HG03520 (cell line): ENCODE measurements around the gene RSPH10B2.
"Not testable (repeated sequence)": the region's sequence is repeated elsewhere in the genome, so short reads cannot be mapped to it uniquely, and the experiment has no call there.

ENCODE experiments used
- ATAC-seq: cut with Tn5 transposase; IDR thresholded peaks from one replicate; pipeline ENCODE4 v1.9.1; 2021; ENCODE audit warnings: mild to moderate bottlenecking, moderate library complexity; ENCODE audit not compliant: unreplicated experiment

Gene RSPH10B2

GRCh38 chr7:6753964-6754363 is at the start of gene RSPH10B2:
Gene RSPH10B2 (plus strand): TSS chr7:6754103. CDS start chr7:6757678, 3,575 bp downstream.
- not testable (repeated sequence) for ATAC-seq

- ATAC-seq: peak; percentile 35
Measured at GRCh38 chr7:6705959-6706665, 47.8 kb upstream of the RSPH10B2 start.

DNA sequence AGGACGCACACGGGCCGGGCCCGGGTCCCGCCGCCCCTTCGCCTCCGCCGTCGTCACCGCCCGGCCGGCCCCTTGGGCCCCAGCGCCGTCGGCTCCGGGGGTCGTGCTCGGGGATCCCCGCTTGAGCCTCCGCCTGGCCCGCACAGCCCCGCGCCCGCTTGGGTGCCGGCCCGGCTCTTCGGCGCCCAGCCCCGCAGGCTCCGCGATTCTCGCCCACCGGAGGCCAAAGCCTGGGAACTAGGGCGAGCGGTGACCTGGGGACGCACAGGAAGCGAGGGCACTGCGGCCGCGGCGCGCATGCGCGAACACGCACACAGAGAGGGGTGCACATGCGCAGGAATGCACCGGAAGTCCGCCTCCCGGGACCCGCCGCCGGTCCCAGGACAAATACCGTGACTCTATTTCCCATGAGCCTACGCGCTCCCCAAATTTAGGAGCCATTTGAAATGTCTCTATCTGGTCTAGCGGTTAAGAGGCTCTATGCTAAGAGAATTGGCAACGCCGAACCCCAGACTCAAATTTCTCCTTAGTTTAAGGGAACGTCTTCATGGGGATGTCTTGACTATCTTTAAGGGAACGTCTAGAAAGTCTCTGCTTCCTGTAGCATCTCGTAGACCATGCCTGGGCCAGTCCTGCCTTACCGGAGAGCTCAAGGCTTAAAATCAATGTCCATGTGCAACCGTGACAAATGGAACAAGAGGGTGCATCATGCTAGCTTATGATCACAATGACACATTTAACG is 47.1 kb upstream of the RSPH10B2 start, which contains the start of gene ZNF12:
TSS of gene ZNF12 (minus strand) at position 282 of the 742 bp plus-strand sequence. CDS start 1,774 bp downstream, outside the sequence.
- ATAC-seq: peak; percentile 81

DNA sequence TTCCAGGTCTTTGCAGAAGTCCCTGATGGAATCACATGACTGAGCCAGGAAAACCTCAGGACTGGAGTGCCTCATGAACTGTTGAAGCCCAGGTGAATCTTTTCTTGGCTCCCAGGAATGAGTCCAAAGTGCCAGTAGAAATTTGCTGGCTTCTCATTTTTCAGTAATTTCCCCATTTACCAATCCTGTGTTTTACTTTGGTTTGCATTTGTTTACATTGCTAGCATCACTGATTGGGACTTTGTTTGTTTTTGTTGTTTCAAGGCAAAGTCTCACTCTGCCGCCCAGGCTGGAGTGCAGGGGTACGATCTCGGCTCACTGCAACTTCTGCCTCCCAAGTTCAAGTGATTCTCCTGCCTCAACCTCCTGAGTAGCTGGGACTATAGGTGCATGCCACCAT is 45.6 kb upstream of the RSPH10B2 start:
- no peak for ATAC-seq

GRCh38 chr7:6709808-6710207 is 44.1 kb upstream of the RSPH10B2 start:
- no peak for ATAC-seq

- ATAC-seq: no peak
Measured at GRCh38 chr7:6714360-6714759, 39.5 kb upstream of the RSPH10B2 start.

DNA sequence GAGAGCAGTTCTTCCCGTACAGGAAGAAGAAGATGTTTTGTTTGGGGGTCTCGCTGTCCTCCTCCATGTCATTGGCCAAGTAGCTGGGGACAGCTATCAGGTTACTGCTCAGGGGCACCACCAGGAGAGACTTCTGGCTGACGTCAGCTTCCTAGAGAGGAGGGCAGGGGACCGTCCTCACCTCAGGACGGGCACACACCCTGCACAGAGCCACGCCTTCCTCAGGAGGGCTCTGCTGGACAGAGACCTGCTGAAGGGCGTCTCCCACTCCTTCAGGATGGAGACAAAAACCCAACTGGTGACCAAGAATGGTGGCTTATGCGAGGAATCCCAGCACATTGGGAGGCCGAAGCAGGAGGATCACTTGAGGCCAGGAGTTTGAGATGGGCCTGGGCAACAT is 38.0 kb upstream of the RSPH10B2 start:
- ATAC-seq: not testable (repeated sequence)

DNA sequence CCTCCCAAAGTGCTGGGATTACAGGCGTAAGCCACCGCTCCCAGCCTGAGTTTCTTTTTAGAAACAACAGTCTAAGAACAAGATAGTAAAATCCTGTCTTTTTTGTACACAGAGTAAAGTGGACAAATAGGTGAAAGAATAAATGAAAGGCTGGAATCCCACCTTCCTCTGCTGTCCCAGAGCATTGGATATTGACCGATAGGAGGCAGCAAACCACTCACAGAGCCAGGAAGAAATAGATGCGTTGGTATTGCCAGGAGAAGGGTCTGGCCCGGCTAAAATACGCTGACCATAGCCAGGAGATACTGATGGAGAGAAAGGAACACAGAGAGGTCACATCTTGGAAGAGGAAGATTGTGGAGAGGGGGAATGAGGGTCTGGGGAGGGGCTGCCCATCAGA is 35.8 kb upstream of the RSPH10B2 start:
- ATAC-seq: no peak

GRCh38 chr7:6724351-6724750 is 29.6 kb upstream of the RSPH10B2 start:
- not testable (repeated sequence) for ATAC-seq

DNA sequence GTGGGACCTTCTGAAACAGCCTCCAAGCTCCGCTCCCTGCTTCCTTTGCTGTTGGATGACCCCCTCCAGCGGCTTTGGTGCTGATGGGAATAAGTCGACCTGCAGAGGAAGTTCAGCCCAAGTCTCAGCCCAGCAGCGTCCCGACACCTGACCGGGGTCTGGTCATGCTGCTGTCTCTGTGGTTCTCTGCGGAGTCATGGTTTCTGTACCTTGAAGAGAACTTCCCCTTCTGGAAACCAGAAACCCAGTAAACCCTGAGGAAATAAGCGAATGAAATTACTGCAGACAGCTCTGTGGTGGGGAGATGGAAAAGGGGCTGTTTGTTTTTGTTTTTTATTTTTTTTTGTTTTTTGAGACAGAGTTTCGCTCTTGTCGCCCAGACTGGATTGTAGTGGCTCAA is 28.9 kb upstream of the RSPH10B2 start:
- ATAC-seq: peak; percentile 65

GRCh38 chr7:6726341-6726740 is 27.6 kb upstream of the RSPH10B2 start:
- not testable (repeated sequence) for ATAC-seq

DNA sequence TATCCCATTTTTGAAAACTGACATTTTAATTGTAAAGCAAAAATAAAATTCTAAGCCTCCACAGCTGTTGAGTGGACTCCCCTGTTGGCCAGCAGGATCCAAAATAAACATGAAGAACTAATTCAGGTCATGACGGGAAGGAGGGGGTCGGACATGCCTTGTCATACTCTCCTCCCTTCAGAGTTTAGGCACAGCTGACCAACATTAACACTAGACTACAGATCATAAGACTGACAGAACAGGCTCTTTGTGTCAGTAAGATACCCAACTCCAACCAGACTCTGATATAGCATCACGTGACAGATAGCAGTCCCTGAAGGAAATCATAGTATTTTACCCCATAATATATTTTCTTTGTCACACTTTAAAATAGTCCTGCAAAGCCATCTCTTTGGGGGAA is 26.2 kb upstream of the RSPH10B2 start:
- no peak for ATAC-seq

DNA sequence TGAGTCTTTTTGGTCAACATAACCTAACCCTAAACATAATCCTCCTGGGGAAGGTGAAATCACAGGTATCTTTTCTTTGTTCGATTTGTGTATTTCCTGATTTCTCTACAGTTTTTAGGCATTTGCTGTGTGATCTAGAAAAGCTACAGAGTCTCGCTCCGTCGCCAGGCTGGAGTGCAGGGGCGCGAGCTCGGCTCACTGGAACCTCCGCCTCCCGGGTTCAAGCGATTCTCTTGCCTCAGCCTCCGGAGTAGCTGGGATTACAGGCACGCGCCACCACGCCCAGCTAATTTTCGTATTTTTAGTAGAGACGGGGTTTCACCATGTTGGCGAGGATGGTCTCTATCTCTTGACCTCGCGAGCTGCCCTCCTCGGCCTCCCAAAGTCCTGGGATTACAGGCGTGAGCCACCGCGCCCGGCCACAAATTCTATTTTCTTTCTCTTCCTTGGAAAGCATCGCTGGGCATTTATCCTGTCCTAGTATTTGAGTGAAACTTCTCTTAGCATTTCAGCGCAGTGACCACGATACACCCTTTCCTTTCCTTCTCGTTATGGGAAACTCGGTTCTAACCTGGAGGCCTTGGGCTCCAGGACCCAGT is 24.9 kb upstream of the RSPH10B2 start:
- ATAC-seq: not testable (repeated sequence)

DNA sequence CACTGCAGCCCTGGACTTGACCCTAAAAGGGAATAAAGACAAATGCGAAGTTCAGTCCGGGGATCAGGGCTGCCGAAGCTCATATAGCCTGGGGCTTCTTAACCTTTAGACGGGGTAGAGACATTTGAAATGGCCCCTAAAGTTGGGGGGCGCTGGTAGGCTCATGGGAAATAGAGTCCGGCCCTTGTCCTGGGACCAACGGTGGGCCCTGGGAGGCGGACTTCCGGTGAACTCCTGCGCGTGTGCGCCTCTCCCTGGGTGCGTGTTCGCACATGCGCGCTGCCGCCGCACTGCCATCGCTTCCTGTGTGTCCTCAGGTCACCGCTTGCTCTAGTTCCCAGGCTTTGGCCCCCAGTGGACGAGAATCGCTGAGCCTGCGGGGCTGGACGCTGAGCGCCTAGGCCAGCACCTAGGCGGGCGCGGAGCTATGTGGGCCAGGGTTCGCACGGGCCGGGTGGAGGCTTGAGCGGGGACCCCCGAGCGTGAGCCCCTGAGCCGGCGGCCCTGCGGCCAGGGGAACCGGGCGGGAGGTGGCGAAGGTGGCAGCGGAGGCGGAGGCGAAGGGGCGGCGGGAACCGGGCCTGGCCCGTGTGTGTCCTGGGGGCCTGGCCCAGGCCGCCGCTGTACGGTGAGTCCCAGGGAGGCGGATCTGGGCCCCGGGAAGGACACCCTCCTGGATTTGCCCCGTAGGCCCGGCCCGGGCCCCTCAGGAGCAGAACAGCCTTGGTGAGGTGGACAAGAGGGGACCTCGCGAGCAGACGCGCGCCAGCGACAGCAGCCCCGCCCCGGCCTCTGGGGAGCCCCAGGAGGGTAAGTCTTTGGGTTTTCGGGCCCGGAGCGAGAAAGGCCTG is 24.2 kb upstream of the RSPH10B2 start:
- peak; percentile 89 for ATAC-seq

- ATAC-seq: no peak
Measured at GRCh38 chr7:6730343-6730633, 23.6 kb upstream of the RSPH10B2 start.

GRCh38 chr7:6738415-6738814 is 15.5 kb upstream of the RSPH10B2 start:
- ATAC-seq: not testable (repeated sequence)

DNA sequence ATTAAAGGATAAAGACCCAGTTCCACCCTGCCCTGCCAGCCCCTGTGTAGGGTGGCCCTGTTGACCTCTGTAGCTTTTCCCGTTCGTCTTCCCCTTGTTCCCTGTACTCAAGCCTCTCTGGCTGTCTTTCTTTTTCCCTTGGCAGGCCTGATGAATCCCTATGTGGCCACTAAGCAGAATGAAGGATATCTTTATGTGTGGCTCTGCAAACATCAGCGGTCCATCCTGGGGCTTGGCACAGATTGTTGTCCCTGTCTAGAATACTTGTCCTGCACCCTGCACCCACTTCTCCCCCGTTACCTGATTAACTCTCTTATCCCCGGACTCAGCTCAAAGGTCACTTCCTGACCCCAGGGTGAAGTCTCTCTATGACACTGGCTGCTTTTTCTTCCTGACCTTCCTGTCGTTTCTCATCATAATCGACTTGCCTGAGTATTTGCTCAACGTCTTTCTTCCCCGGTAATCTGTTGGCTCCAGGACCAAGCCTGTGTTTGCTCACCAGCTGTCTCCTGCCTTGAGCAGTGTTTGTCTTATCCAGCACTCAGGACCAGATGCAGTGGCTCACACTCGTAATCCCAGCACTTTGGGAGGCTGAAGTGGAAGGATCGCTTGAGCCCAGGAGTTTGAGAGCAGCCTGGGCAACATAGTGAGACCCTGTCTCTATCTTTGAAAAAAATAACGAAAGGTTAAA is 9.3 kb upstream of the RSPH10B2 start:
- not testable (repeated sequence) for ATAC-seq

GRCh38 chr7:6749335-6749734 is 4.6 kb upstream of the RSPH10B2 start:
- not testable (repeated sequence) for ATAC-seq

GRCh38 chr7:6750173-6750572 is 3.7 kb upstream of the RSPH10B2 start:
- not testable (repeated sequence) for ATAC-seq

DNA sequence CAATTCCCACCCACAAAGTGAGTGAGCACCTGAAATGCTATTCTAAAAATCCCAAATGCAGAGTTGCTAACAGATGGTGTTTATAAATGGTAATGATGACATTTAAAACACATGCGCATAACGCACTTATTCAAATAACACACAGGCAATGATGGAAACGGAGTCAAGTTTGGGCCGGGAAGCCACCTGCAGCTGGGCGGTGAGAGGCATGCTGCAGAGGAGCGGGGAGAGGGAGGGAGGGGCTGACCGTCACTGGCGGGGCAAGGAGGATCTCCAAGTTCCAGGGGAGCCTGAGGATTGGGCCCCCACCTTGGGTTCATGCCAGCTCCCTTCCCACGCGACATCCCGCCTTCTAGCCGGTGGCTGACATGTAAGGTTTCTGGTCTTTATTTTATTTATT is 7.3 kb downstream of the RSPH10B2 start:
- not testable (repeated sequence) for ATAC-seq
